Measurements from ENCODE around the gene MARVELD2.
"Not testable (repeated sequence)": the region's sequence is repeated elsewhere in the genome, so short reads cannot be mapped to it uniquely, and the experiment has no call there.

MARVELD2 gene, protein sequence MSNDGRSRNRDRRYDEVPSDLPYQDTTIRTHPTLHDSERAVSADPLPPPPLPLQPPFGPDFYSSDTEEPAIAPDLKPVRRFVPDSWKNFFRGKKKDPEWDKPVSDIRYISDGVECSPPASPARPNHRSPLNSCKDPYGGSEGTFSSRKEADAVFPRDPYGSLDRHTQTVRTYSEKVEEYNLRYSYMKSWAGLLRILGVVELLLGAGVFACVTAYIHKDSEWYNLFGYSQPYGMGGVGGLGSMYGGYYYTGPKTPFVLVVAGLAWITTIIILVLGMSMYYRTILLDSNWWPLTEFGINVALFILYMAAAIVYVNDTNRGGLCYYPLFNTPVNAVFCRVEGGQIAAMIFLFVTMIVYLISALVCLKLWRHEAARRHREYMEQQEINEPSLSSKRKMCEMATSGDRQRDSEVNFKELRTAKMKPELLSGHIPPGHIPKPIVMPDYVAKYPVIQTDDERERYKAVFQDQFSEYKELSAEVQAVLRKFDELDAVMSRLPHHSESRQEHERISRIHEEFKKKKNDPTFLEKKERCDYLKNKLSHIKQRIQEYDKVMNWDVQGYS

DNA sequence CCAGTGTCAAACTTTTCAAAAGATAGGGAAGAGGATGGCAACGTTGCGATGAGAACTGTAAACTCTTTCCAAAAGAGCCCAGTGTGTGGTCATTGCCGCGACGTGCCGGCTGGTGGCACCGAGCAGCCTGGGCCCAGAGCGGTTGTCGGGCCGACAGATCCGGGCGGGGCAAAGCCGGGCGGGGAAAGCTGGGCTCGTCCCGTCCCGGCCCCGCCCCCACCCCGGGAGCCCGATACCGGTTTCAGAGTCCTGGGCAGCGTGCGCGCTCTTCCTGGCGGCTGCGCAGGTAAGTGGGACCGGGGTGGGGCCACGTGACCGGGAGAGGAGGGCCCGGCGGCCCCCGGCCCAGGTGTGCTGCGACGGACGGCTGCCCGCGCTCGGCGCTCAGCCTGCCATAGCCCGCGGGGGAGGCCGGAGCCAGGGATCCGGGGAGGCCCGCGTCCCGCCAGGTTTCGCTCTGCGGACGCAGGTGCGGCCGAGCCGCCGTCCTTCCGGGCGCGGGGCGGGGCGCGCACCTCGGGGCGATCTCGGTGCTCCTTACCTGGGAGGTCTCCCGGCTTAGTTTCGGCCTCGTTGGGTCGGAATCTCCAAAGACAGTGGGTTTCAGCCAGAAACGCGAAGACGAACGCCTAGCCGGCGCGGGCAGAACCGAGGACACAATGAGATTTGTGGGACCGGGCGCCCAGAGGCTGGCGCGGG is at the start of gene MARVELD2:
Gene MARVELD2, plus strand, starts transcription at position 232 of the 699 bp plus-strand sequence. CDS start 4,270 bp downstream, outside the sequence.
- peak; percentile 41 for DNase-seq (ENCODE audit: low spot score)

DNA sequence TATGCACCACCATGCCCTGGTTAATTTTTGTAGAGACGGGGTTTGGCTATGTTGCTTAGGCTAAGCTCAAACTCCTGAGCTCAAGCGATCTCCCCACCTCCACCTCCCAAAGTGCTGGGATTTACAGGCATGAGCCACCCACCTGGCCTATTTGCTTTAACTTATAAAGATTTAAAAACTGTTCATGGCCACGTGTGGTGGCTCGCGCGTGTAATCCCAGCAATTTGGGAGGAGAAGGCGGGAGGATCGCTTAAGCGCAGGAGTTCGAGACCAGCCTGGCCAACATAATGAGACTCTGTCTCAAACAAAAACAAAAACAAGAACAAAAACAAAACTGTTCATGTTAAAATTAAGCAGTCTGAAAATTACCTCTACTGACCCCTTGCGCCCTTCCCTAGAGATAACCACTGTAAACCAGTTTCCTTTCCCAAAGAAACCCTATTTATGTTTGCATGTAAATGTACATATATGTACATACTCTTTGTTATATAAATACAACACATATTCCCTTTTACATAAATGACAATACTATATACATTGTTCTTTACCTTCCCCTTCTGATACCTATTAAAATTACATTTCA is 47.1 kb upstream of the MARVELD2 start:
- no peak for DNase-seq (ENCODE audit: low spot score)

DNA sequence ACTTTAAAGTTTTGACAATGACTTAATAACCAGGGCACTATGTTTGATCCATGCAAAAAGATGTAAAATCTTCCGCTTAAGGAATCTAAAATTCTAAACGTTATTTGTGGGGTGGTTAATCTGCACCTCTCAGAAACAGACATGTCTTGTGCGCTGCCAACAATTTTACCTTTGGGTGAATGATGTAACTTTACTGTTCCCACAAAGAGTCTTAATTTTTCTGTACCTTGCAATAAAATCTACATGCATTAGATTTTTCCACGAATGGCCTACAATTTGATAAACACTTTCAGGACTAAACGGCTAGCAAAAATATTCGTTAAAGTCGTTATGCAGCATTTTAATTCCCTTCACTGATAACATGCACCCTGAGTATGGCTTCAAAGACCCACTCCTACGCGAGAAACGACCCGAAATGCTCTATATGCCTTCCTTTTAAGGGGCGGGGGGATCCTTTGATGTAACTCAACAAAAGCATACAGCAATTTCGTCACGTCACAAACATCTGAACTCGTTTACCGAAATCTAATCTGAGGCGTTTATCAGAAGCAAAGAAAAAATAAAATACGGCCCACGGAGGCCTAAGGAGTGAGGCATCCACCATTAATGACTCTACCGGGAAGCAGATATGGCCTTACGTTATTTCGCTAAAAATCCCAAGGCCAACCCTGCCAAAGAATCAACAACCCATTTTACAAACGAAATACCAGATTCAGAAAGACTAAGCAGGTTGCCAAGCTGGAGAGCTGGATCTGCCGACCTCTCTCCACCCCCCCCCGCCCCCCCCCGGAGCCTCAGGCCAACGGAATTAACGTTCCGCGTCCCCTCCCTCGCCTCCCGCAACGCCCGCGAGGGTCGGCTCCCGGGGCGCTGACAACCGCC is 46.2 kb upstream of the MARVELD2 start:
- peak; percentile 25 for DNase-seq (ENCODE audit: low spot score)

DNA sequence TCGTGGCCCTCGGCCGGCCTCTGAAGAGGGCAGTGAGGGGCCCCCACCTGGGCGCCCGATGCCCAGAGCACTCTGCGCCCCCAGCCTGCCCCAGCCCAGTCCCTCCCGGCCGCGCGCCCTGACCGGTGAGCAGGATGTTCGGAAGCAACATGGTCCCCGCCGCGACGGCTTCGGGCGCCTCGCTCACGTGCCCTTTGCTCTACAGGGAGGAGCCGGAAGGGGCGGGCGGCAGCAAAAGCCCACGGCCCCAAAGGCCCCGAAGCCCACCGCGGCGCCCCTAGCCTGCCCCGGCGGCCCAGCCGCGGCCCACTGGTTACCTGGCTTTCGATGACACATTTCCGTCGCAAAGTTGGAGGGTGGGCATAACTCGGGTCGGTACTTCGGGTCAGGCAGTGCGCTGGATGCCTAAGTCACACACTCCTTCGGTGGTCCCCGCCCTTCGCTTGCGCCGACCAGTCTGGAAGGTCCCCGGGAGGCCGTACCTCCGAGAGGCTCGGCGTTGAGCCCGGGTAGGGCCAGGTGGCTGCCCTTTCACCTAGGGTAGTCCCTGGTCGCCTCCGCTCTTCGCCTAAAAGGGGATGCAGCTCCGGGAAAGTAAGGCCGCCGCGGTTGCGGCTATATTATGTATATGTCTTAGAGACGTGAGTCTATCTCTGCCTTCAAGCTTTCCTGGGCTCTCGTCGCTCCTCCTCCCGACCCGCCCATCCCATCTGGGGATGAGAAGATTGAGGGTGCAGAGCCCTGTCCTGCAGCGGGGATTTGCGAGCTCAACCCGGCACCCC is 45.4 kb upstream of the MARVELD2 start, which contains the start of the genes AK6, RAD17 and TAF9:
Gene AK6, minus strand, starts transcription at position 181 of the 782 bp plus-strand sequence. Its CDS starts 30 bp downstream, at position 151.
Gene RAD17, plus strand, starts transcription at position 479 of the 782 bp plus-strand sequence. CDS start 2,391 bp downstream, outside the sequence.
Gene TAF9, minus strand, starts transcription at position 181 of the 782 bp plus-strand sequence. CDS start 3,783 bp downstream, outside the sequence.
- peak; percentile 89 for DNase-seq (ENCODE audit: low spot score)

DNA sequence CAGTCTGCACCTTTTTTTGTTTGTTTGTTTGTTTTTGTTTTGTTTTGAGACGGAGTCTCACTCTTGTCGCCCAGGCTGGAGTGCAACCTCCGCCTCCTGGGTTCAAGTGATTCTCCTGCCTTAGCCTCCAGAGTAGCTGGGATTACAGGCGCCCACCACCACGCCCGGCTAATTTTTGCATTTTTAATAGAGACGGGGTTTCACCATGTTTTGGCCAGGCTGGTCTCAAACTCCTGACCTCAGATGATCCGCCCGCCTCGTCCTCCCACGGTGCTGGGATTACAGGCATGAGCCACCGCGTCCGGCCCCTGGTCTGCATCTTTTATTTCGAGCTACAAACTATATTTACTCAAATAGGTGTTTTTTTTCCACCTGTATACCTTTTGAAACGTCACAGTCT is 44.6 kb upstream of the MARVELD2 start:
- DNase-seq (ENCODE audit: low spot score): not testable (repeated sequence)

DNA sequence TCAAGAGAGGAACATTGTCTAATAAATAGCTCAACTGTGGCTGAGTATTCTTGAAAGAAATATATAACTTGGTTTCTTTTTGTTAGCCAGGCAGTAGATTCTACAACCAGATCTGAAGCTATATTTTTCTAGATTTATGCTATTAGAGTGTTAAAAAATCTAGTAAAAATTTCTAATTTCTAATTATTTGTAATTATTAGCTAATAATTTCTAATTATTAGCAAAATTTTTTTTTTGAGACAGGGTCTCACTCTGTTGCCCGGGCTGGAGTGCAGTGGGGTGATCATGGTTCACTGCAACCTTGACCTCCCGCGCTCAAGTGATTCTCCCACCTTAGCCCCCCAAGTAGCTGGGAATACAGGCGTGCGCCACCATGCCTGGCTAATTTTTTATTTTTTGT is 42.5 kb upstream of the MARVELD2 start:
- no peak for DNase-seq (ENCODE audit: low spot score)

DNA sequence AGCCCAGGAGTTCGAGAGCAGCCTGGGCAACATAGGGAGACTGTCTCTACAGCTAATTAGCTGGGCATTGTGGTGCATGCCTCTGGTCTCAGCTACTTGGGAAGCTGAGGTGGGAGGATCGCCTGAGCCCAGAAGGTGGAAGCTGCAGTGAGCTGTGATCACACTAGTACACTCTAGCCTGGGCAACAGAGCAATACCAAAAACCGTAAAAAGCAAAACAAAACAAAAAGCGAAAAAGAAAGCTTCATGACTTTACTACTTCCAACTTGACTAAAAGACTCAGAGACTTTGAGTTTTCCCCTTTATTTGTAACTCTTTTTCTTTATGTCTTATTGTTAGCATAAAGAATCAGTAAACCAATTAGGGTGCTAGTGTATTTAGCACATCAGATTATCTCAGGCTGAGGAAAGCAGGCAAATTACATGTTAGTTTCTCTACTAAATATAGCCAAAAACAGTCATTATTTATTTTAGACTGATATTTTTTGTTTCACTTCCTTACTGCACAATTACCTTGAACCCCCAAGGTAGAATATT is 39.9 kb upstream of the MARVELD2 start:
- DNase-seq (ENCODE audit: low spot score): no peak

DNA sequence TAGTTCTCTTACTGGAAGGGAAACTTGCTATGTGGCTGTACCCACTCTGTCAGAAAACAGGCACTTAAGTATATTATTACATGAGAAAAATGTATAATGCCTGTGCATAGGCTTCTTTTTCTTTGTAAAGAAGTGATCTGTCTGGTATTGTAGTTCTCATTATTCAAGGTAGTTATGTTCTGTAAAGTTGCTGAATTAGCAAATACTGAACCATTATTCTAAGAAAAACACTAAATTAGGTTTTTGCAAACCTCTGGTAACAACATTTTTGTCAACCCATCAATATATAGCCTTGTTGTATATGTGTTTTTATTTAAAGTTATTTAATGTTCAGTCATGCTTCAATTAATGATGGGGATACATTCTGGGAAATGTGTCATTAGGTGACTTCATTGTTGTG is 36.5 kb upstream of the MARVELD2 start:
- DNase-seq (ENCODE audit: low spot score): no peak

DNA sequence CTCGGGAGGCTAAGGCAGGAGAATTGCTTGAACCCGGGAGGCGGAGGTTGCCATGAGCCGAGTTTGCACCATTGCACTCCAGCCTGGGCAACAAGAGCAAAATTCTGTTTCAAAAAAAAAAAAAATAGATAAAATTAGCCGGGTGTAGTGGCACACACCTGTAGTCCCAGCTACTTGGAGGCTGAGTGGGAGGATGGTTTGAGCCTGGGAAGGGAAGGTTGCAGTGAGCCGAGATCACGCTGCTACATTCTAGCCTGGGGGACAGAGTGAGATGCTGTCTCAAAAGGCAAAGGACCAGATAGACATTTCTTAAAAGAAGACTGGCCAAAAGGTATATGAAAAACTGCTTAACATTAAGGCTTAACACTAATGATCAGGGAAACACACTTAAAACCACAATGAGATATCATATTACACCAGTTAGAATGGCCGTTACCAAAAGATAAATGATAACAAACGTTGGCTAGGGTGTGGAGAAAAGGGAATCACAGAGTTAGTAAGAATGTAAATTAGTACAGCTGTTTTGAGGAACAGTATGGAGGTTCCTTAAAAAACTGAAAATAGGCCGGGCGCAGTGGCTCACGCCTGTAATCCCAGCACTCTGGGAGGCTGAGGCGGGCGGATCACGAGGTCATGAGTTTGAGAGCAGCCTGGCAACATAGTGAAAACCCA is 10.1 kb upstream of the MARVELD2 start:
- no peak for DNase-seq (ENCODE audit: low spot score)

DNA sequence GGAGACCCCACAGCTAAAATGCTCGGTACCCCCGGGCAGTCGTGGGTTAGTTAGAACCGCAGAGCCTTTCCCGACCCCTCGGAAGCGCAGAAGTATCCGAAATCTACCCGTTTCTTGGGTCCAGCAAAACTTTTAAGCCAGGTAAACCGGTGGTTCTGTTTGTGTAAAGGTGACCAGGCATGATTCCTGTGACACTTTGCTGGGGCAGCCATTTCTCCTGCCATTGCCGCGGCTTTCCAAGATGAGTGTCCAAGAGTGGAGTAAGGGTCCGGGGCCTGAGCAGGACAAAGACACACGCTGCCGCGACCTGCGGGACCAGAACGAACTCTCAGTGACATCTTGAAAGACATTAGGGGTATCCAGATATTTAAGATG is 655 bp downstream of the MARVELD2 start:
- DNase-seq (ENCODE audit: low spot score): no peak

DNA sequence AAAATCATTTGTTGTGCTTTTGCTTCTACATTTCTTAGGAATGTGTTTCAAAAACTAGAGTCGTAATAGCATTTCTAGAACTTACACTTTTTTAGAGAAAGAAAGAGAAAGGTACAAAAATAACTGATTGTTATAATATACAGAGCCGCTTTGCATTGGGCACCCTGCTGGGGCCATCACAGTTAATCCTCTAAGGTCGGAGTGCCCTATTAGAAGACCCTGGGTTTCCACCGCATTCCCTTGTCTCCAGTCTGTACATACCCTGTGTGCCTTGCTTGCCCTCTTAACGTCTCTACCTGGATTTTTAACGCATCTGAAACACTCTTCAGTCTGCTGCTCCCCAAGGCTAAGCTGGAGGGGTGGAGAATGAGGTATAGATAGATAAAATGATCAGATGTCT is 1.3 kb downstream of the MARVELD2 start:
- DNase-seq (ENCODE audit: low spot score): no peak

DNA sequence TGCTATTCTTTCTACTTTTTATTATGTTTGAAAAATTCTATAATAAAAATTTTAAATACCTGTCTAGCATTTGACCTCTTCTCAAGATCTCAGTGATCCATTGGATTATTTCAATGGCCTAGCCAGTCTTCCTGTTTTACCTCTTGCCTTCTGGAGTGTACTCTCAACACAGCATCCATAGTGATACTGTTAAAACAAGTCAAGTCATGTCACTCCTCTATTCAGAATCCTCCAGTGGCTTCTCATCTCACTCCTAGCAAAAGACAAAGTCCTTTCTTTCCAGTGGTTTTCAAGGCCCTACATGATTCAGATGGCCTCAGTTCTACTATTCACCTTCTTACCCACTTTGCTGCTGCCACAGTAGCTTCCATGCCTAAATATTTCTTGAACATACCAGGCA is 1.8 kb downstream of the MARVELD2 start:
- DNase-seq (ENCODE audit: low spot score): no peak

DNA sequence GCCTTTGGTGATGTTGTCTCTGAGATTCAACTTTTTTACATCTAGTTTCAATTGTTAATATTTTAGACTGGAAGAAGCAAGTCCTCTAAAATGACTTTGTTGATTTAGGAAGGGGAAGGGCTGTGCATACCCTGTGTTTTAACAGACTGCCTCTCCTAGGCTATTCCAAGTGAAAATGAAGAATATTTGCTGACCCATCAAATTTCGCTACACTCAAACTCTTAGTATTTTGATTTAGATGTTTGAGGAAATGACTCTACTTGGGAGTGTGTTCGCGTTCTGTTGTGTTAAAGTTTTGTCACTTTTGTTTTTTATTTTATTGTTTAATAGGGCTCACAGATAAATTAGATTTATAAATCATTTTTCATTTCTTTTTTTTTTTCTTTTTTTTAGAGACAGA is 3.6 kb downstream of the MARVELD2 start:
- DNase-seq (ENCODE audit: low spot score): no peak

DNA sequence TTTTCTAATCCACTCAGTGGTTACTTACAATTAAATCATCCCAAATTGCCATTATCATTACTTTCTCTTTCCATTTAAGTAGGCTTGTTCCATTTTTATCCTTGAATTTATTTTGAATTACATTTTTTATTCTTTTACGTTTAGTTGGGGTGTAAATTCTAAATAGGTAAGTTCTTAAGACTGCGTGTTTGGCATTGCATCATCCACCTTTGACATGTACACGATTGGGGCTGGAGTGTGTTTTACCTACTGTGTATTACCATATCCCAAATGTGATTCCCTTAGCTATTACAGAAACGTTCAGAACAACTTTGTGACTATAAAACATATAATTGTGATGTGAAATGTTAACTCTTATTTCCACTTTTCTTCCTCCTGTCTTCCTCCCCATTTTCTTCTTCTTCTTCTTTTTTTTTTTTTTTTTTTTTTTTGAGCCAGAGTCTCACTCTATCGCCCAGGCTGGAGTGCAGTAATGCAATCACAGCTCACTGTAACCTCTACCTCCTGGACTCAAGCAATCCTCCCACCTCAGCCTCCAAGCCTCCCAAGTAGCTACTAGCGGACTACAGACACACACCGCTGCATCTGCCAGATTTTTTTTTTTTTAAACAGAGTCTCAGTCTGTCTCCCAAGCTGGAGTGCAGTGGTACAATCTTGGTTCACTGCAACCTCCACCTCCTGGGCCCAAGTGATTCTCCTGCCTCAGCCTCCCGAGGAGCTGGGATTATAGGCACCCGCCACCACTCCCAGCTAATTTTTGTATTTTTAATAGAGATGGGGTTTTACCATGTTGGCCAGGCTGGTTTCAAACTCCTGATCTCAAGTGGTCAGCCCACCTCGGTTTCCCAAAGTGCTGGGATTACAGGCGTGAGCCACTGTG is 16.7 kb downstream of the MARVELD2 start:
- no peak for DNase-seq (ENCODE audit: low spot score)

DNA sequence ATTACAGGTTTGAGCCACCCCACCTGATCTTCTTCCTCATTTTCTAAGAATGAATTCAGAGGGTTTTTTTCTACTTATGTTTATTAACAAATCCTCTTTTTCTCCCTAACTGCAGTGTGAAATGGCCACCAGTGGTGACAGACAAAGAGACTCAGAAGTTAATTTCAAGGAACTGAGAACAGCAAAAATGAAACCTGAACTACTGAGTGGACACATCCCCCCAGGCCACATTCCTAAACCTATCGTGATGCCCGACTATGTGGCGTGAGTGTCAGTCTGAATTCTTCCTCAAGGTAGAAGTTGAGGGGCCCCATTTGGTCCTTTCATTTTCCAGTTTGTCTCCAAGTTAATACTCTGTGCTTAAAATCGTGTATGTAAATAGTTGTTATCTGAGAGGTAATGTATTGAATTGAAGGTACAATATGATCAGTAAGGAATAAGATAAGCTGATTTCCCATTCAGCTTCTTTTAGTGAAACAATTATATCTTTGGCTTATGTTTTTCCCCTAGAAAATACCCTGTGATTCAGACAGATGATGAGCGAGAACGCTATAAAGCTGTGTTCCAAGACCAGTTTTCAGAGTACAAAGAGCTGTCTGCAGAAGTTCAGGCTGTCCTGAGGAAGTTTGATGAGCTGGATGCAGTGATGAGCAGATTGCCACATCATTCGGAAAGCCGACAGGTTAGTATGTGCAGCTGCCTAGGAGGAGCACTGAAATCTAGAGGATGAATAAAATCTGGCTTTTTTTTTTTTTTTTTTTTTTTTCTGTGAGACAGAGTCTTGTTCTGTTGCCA is 17.7 kb downstream of the MARVELD2 start:
- DNase-seq (ENCODE audit: low spot score): no peak

DNA sequence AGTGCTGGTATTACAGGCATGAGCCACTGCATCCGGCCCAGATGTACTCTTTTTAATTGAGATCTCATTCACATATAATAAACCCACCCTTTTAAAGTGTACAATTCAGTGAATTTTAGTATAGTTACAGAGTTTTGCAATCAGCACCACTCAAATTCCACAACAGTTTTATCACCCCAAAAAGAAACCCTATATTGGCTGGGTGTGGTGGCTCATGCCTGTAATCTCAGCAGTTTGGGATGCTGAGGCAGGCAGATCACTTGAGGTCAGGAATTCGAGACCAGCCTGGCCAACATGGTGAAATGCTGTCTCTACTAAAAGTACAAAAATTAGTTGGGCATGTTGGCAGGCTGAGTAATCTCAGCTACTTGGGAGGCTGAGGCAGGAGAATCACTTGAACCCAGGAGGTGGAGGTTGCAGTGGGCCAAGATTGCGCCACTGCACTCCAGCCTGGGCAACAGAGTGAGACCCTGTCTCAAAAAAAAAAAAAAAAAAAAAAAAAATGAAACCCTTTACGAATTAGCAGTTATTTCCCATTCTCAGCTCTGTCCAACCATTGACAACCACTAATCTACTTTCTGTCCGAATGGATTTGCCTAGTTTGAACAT is 20.5 kb downstream of the MARVELD2 start:
- not testable (repeated sequence) for DNase-seq (ENCODE audit: low spot score)

DNA sequence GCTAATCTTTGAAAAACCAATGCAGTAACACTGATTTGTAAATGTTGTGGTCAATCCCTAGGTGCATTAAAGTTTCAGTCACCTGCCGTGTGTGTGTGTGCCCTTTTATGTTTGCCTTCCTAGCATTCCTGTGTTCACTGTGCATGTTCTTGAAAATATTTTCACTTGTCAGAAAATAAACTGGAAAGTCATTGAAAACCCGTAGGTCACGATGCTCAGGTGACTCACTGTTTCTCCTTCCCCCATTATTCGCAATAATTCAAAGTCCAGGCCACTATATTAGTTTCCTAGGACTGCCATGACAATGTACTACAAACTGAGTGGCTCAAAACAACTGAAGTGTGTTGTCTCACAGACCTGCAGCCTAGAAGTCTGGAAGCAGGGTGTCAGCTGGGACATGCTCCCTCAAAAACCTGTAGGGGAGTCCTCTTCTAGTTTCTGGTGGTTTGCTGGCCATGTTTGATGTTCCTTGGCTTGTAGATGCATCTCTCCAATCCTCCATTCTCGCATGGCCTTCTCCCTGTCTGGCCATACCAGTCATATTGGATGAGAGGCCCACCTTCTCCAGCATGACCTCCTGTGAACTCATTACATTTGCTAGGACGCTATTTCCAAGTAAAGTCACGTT is 29.3 kb downstream of the MARVELD2 start:
- no peak for DNase-seq (ENCODE audit: low spot score)
